Kidney glomerular epithelial cell (primary cell): Measurements from ENCODE around the gene TBC1D10B.
"Not testable (repeated sequence)": the region's sequence is repeated elsewhere in the genome, so short reads cannot be mapped to it uniquely, and the experiment has no call there.

Experiments
- DNase-seq: peaks from one replicate; lab custom pipeline; 2025; lab: John Stamatoyannopoulos, UW

The TBC1D10B gene

DNA sequence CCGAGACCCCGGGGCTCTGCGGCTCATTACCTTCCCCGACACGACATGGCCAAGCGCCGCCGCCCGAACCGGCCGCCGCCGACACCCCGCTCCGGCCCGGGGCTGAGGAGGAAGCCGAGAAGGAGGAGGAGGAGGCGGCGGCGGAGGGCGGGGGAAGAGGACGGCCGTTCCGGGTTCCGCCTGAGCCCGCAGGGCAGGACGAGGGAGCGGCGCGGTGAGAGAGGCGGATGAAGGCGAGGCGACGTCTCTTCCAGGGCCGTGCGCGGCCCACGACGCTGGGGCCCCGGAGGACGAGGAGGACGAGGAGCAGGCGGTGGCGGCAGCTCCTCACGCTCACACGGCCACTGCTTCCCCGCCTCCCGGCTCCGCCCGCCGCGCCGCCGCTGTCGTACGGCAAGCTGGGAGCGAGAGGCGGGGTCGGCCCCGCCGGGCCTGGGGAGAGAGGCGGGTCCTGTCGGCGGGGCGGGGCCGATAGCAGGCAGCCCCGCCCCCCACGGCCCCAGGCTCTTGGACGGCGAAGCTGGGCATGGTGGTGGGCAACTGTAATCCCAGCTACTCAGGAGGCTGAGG is 35.2 kb downstream of the TBC1D10B start:
- peak; percentile 74 for DNase-seq

DNA sequence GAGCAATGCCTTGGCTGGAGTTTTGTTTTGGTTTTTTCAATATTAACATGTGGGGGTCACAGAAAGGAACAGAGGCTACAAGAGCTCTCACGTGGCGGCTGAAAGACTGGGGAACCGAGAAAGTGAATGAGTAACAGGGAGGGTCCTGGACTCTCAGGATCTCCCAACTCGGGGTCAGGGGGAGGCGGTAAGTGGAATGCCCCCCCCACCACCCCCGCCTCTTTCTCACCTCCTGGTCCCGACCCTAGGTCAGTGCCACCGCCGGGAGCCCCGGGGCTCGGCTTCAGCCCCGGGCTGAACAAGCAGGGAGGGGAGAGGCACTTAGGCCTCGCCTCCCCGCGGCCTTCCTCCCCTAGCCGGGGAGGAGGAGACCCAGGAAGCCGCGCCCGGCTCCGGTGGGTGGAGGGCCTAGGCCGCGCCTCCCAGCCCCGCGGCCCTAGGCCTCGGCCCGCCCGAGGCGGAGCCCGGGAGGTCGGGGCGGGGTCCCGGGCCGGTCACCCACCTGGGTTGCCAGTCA is 35.8 kb downstream of the TBC1D10B start:
- DNase-seq, result peak; percentile 30

- DNase-seq, result not testable (repeated sequence)
These were observed 46.1 kb downstream of the TBC1D10B start for GRCh38 chr16:30324220-30324619.

GRCh38 chr16:30318647-30319046 is 51.6 kb downstream of the TBC1D10B start:
- not testable (repeated sequence) for DNase-seq

DNA sequence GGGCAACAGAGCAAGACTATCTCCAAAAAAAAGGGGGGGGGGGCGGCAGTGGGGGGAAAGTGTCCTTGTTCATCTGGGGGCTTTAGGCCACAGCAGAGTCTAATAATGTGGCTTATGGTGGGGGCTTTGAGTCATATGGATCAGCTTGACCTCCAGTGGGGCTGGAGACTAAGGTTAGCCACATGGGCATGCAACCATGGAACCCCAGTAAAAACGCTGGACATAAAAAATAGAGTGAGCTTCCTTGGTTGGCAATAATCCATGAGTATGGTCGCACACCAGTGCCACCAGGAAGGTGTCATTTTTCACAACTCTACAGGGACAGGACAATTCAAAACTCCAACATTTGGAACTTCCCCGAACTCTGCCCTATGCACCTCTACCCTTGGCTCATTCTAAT is 59.4 kb downstream of the TBC1D10B start:
- DNase-seq, result not testable (repeated sequence)

- not testable (repeated sequence) for DNase-seq
These were observed 61.0 kb downstream of the TBC1D10B start for GRCh38 chr16:30309255-30309654.
